ENCODE measurements around the gene CNTNAP5. TPM values are rescaled to one million over a fixed set of nuclear protein-coding genes. Genes with fewer than 3 reads are reported as not detected.
A peak's percentile ranks its signal among the peaks of the same experiment; 100 is the strongest.

CNTNAP5 gene
- total RNA-seq, 1 donor from 2014 or later = 0.56 TPM

DNA sequence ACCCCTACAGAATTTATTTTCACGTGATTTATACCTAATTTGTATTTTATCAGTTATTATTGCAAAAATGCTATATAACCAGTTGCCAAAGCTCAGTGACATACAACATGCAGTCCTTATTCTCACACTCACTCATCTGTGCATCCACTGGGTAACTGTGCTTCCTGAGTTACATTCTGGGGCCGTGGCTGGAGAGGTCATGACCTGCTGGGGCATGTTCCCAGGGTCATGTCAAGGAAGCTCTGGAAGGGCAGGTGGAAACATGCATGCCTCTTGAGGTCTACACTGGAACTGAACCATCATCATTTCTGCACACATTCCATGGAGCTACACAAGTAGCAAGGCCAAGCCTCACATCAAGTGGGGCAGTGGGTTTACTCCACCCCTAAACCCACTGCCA is 715.5 kb downstream of the CNTNAP5 start:
- Mint-ChIP-seq H3K27me3 (ENCODE audit: low read depth) (no peaks in the 10 kb centered on the region), H3K4me3 (no peak overlapping the region), H3K4me1 (peaks cover 4% of the 10 kb centered on the region), H3K27ac (ENCODE audit: unreplicated experiment) (no peak overlapping the region), H3K9me3 (peaks cover 6% of the 10 kb centered on the region), H3K36me3 (ENCODE audit: low read depth) (no peaks in the 10 kb centered on the region)
- TF ChIP-seq, protein P1, sequence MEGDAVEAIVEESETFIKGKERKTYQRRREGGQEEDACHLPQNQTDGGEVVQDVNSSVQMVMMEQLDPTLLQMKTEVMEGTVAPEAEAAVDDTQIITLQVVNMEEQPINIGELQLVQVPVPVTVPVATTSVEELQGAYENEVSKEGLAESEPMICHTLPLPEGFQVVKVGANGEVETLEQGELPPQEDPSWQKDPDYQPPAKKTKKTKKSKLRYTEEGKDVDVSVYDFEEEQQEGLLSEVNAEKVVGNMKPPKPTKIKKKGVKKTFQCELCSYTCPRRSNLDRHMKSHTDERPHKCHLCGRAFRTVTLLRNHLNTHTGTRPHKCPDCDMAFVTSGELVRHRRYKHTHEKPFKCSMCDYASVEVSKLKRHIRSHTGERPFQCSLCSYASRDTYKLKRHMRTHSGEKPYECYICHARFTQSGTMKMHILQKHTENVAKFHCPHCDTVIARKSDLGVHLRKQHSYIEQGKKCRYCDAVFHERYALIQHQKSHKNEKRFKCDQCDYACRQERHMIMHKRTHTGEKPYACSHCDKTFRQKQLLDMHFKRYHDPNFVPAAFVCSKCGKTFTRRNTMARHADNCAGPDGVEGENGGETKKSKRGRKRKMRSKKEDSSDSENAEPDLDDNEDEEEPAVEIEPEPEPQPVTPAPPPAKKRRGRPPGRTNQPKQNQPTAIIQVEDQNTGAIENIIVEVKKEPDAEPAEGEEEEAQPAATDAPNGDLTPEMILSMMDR (conservative IDR thresholded peaks at IDR 0.05) = no peak
- DNase-seq (ENCODE audit: low read depth, low spot score) = no peak

DNA sequence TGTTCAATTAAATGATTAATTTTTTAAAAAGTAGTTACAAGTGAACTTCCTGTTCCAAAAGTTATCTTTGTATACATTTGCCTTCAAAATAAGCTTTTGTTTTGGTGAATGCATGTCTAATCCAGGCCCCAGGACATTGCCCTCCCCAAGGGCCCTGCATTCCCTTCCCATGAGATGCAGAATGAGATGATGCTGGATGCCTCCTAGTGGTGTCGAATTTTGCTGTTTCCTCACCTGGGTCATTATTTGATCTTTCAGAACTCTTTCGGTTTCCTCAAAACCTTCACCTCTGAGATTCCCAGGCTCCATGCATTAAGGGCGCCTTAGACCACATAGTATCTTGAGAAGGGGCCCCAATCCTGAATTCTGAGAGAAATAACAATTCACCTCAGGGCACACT is 728.8 kb downstream of the CNTNAP5 start:
- Mint-ChIP-seq H3K9me3 (no peaks in the 10 kb centered on the region), H3K4me3 (no peak overlapping the region), H3K4me1 (no peaks in the 10 kb centered on the region), H3K27ac (ENCODE audit: unreplicated experiment) (no peak overlapping the region), H3K27me3 (ENCODE audit: low read depth) (no peaks in the 10 kb centered on the region), H3K36me3 (ENCODE audit: low read depth) (no peaks in the 10 kb centered on the region)
- no peak for DNase-seq (ENCODE audit: low read depth, low spot score)
- TF ChIP-seq, protein P1 (conservative IDR thresholded peaks at IDR 0.05) = no peak

DNA sequence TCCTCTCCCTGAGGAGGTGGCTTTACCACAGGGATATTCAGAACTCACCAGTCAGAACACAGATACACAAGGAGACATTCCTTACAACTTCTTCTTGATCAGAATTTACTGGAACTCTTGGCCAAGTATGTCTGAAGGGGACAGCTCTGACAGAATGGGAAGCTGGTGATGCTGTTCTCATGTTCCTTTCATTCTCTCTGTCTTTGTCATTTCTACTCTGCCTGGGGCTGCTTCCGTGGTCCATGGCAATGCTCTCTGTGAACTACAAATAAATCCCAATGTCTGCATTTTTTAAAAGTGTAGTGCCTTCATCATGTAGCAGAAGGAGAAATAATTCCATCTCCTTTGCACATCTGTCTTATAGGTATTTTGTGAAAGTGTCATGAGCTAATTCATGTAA is 730.3 kb downstream of the CNTNAP5 start:
- Mint-ChIP-seq H3K4me3 (no peak overlapping the region), H3K4me1 (no peaks in the 10 kb centered on the region), H3K27me3 (ENCODE audit: low read depth) (no peaks in the 10 kb centered on the region), H3K27ac (ENCODE audit: unreplicated experiment) (no peak overlapping the region), H3K36me3 (ENCODE audit: low read depth) (no peaks in the 10 kb centered on the region), H3K9me3 (no peaks in the 10 kb centered on the region)
- TF ChIP-seq, protein P1 (conservative IDR thresholded peaks at IDR 0.05) = no peak
- DNase-seq (ENCODE audit: low read depth, low spot score) = no peak

GRCh38 chr2:124756048-124756447 is 731.0 kb downstream of the CNTNAP5 start:
- TF ChIP-seq, protein P1 (conservative IDR thresholded peaks at IDR 0.05) = no peak
- H3K4me1 Mint-ChIP-seq = no peaks in the 10 kb centered on the region
- no peaks in the 10 kb centered on the region for H3K27me3 Mint-ChIP-seq (ENCODE audit: low read depth)
- H3K4me3 Mint-ChIP-seq = no peak overlapping the region
- no peak overlapping the region for H3K27ac Mint-ChIP-seq (ENCODE audit: unreplicated experiment)
- no peaks in the 10 kb centered on the region for H3K36me3 Mint-ChIP-seq (ENCODE audit: low read depth)
- no peak for DNase-seq (ENCODE audit: low read depth, low spot score)
- H3K9me3 Mint-ChIP-seq = no peaks in the 10 kb centered on the region

DNA sequence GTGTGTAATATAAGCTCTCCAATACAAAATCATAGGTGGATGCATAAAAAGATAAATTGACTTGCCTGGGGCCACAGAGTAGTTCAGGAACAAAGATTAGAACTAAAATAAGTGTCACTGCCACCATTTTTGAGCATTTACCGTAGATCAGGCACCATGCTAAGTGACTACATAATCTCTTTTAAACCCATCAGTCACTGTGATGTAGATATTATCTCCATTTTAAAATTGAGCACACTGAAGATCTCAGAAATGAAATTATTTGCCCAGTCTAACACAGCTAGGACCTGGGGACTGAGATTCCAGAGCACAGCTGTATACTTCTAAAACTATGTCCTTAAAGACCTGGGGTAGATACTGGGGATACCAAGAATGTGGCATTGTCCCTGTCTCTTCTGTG is 737.3 kb downstream of the CNTNAP5 start:
- DNase-seq (ENCODE audit: low read depth, low spot score) = no peak
- no peaks in the 10 kb centered on the region for H3K9me3 Mint-ChIP-seq
- TF ChIP-seq, protein P1 (conservative IDR thresholded peaks at IDR 0.05) = no peak
- no peaks in the 10 kb centered on the region for H3K27me3 Mint-ChIP-seq (ENCODE audit: low read depth)
- H3K4me3 Mint-ChIP-seq = no peak overlapping the region
- no peaks in the 10 kb centered on the region for H3K36me3 Mint-ChIP-seq (ENCODE audit: low read depth)
- peaks cover 12% of the 10 kb centered on the region for H3K4me1 Mint-ChIP-seq
- H3K27ac Mint-ChIP-seq (ENCODE audit: unreplicated experiment) = no peak overlapping the region

DNA sequence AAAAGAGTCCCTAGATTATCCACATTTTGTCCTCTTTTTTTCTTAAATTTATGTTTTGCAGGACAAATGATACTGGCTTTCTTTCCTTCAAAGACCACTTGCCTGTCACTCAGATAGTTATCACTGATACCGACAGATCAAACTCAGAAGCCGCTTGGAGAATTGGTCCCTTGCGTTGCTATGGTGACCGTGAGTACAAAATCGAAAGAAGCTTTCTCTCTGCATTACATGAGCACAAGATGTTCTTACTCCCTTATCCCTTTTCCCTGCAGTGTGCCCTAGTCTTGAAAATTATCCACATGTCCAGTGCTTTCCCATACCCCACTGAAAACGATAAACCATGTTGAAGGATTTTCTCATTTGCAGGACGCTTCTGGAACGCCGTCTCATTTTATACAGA is 738.5 kb downstream of the CNTNAP5 start:
- H3K4me1 Mint-ChIP-seq = peaks cover 12% of the 10 kb centered on the region
- TF ChIP-seq, protein P1 (conservative IDR thresholded peaks at IDR 0.05) = no peak
- H3K9me3 Mint-ChIP-seq = no peaks in the 10 kb centered on the region
- no peaks in the 10 kb centered on the region for H3K36me3 Mint-ChIP-seq (ENCODE audit: low read depth)
- peak overlapping the region; percentile 3 for H3K27ac Mint-ChIP-seq (ENCODE audit: unreplicated experiment)
- H3K27me3 Mint-ChIP-seq (ENCODE audit: low read depth) = no peaks in the 10 kb centered on the region
- H3K4me3 Mint-ChIP-seq = no peak overlapping the region
- DNase-seq (ENCODE audit: low read depth, low spot score) = no peak
